Measurements from ENCODE around the gene SH2D3A. TPM values are rescaled to one million over a fixed set of nuclear protein-coding genes. Genes with fewer than 3 reads are reported as not detected.

The SH2D3A gene
- 0.32 TPM for total RNA-seq (ENCODE audit: unreplicated experiment)
- long read RNA-seq, result 0 reads

GRCh38 chr19:6767357-6768235 is at the start of gene SH2D3A:
SH2D3A (minus strand) TSS chr19:6767435; CDS start chr19:6763748, 3,687 bp downstream.
- peak; percentile 64 for DNase-seq
- Mint-ChIP-seq H3K4me1 (ENCODE audit: low read depth, unreplicated experiment) (no peaks in the 10 kb centered on the region), H3K9me3 (ENCODE audit: unreplicated experiment) (peaks cover 3% of the 10 kb centered on the region), H3K36me3 (ENCODE audit: unreplicated experiment) (peaks cover 4% of the 10 kb centered on the region), H3K27ac (ENCODE audit: unreplicated experiment) (no peak within 1 kb of the TSS), H3K27me3 (ENCODE audit: unreplicated experiment) (peaks cover 13% of the 10 kb centered on the region), H3K4me3 (ENCODE audit: unreplicated experiment) (peak within 1 kb of the TSS; percentile 86)
- TF ChIP-seq CTCF (IDR thresholded peaks at IDR 0.05; ENCODE audit: partially characterized antibody, unreplicated experiment), result no peak

- H3K27me3 Mint-ChIP-seq (ENCODE audit: unreplicated experiment), result peaks cover 1% of the 10 kb centered on the region
- H3K4me1 Mint-ChIP-seq (ENCODE audit: low read depth, unreplicated experiment), result no peaks in the 10 kb centered on the region
- H3K9me3 Mint-ChIP-seq (ENCODE audit: unreplicated experiment), result peaks cover 3% of the 10 kb centered on the region
- peaks cover 4% of the 10 kb centered on the region for H3K36me3 Mint-ChIP-seq (ENCODE audit: unreplicated experiment)
- TF ChIP-seq CTCF (IDR thresholded peaks at IDR 0.05; ENCODE audit: partially characterized antibody, unreplicated experiment), result no peak
- no peak for DNase-seq
- H3K4me3 Mint-ChIP-seq (ENCODE audit: unreplicated experiment), result no peak overlapping the region
- H3K27ac Mint-ChIP-seq (ENCODE audit: unreplicated experiment), result no peak overlapping the region
Observed at GRCh38 chr19:6813659-6814058, 46.4 kb upstream of the SH2D3A start.

GRCh38 chr19:6812612-6813011 is 45.4 kb upstream of the SH2D3A start:
- no peak overlapping the region for H3K4me3 Mint-ChIP-seq (ENCODE audit: unreplicated experiment)
- H3K4me1 Mint-ChIP-seq (ENCODE audit: low read depth, unreplicated experiment), result no peaks in the 10 kb centered on the region
- TF ChIP-seq CTCF (IDR thresholded peaks at IDR 0.05; ENCODE audit: partially characterized antibody, unreplicated experiment), result no peak
- DNase-seq, result no peak
- H3K27me3 Mint-ChIP-seq (ENCODE audit: unreplicated experiment), result peaks cover 1% of the 10 kb centered on the region
- no peaks in the 10 kb centered on the region for H3K36me3 Mint-ChIP-seq (ENCODE audit: unreplicated experiment)
- H3K9me3 Mint-ChIP-seq (ENCODE audit: unreplicated experiment), result peaks cover 4% of the 10 kb centered on the region
- no peak overlapping the region for H3K27ac Mint-ChIP-seq (ENCODE audit: unreplicated experiment)

- no peaks in the 10 kb centered on the region for H3K4me1 Mint-ChIP-seq (ENCODE audit: low read depth, unreplicated experiment)
- no peaks in the 10 kb centered on the region for H3K36me3 Mint-ChIP-seq (ENCODE audit: unreplicated experiment)
- H3K27me3 Mint-ChIP-seq (ENCODE audit: unreplicated experiment), result peaks cover 1% of the 10 kb centered on the region
- TF ChIP-seq CTCF (IDR thresholded peaks at IDR 0.05; ENCODE audit: partially characterized antibody, unreplicated experiment), result no peak
- H3K4me3 Mint-ChIP-seq (ENCODE audit: unreplicated experiment), result no peak overlapping the region
- peaks cover 4% of the 10 kb centered on the region for H3K9me3 Mint-ChIP-seq (ENCODE audit: unreplicated experiment)
- no peak for DNase-seq
- H3K27ac Mint-ChIP-seq (ENCODE audit: unreplicated experiment), result no peak overlapping the region
Observed at GRCh38 chr19:6811906-6812305, 44.7 kb upstream of the SH2D3A start.

- H3K9me3 Mint-ChIP-seq (ENCODE audit: unreplicated experiment), result peaks cover 4% of the 10 kb centered on the region
- DNase-seq, result no peak
- no peaks in the 10 kb centered on the region for H3K36me3 Mint-ChIP-seq (ENCODE audit: unreplicated experiment)
- H3K4me3 Mint-ChIP-seq (ENCODE audit: unreplicated experiment), result no peak overlapping the region
- no peak for TF ChIP-seq CTCF (IDR thresholded peaks at IDR 0.05; ENCODE audit: partially characterized antibody, unreplicated experiment)
- H3K4me1 Mint-ChIP-seq (ENCODE audit: low read depth, unreplicated experiment), result no peaks in the 10 kb centered on the region
- no peak overlapping the region for H3K27ac Mint-ChIP-seq (ENCODE audit: unreplicated experiment)
- peaks cover 1% of the 10 kb centered on the region for H3K27me3 Mint-ChIP-seq (ENCODE audit: unreplicated experiment)
Observed at GRCh38 chr19:6811378-6811777, 44.1 kb upstream of the SH2D3A start.
